HG03457 (cell line): ENCODE results near the gene NEB.
"Not testable (repeated sequence)": the region's sequence is repeated elsewhere in the genome, so short reads cannot be mapped to it uniquely, and the experiment has no call there.

Experiments used
- ATAC-seq: cut with Tn5 transposase; IDR thresholded peaks from one replicate; pipeline ENCODE4 v1.9.1; 2021; ENCODE audit warnings: moderate number of reproducible peaks; ENCODE audit not compliant: unreplicated experiment

The NEB gene

DNA sequence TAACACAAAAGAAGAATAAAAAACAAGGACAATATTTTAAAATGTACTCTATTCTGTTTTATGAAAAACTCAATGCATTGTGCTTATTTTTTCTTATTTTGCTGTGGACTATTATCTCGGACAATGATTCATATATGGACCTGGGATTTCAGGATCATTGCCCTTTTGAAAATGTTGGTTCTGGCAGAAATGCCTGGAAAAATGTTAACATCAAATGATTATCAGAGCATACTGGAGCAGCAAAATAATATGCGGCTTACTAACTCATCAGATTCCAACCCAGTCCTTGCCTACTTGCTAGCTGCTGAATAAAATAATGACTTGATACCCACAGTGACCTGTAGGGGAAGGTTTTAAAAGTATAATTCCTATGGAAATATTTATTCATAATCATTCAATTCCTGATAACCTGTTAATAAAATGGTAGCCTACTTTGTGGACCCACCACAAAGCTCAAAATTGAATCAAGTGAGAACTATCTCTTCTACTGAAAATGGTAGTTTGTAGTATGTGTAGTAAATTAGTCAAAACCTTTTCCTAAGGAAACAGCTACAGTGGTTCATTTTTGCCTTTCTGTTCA, 117.4 kb downstream of the NEB start:
- no peak for ATAC-seq

DNA sequence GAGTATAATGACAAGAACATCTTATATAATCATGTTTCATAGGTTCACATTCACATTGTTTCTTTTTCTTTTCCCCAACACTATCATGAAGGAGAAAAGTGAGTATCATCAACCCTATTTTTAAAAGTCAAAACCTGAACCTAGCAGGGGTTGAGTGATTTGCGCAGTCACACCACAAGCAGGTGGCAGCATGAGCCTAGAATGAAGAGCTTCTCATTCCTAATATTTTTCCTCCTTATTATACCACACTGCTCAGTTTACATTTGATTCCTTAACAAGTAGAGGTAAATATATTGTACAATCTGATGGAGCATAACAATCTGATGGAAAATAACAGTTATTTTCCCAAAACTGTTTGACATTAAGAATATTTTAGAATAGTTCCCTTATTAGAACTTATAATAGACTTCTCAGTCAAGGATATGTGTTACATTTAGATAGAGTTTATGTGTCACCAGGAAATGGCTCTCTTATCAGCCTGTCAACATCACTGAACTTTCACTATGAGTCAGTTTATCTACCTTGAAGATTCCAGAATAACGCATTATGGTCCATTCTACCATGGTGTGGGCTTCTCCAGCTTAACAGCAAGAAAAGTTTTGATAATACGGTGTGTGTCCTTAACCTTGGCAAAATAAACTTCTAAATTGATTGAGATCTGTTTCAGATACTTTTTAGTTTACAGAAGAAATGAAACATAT, 119.5 kb downstream of the NEB start:
- ATAC-seq, result no peak

DNA sequence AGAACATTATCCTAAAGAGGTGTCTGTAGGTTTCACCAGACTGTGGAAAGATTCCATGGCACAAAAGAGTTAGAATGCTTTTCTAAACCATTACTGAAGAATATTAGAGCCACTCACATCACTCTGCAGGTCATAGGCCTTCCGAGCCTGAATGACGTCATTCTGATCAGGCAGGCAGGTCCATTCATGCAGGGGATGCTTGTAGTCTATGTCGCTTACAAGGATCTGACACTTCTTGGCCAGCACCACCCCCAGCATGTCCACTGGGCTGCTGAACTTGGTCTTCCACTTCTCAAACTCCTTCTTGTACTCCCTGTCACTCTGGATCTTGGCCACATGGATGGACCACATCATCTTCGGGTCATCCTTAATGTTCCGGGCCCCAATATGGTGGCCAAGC, 120.1 kb downstream of the NEB start:
- ATAC-seq, result no peak

DNA sequence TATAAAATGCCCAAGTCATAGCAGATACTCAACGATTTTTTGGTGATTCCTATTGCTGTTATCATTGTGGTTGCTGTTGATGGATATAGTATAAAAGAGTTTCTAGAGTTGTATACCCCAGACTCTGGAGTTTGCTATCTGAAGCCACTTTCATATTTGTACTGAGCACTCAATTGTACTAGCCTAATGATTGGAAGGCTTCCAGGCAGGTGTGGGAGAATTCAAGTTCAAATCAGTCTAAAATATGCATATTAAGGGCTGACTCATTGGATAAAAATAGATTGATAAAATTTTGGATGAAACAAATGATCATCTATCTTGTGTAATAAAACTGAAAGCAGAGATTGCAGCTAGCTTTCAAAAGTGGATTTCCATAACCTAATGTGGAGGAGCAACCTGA, 122.9 kb downstream of the NEB start:
- no peak for ATAC-seq

DNA sequence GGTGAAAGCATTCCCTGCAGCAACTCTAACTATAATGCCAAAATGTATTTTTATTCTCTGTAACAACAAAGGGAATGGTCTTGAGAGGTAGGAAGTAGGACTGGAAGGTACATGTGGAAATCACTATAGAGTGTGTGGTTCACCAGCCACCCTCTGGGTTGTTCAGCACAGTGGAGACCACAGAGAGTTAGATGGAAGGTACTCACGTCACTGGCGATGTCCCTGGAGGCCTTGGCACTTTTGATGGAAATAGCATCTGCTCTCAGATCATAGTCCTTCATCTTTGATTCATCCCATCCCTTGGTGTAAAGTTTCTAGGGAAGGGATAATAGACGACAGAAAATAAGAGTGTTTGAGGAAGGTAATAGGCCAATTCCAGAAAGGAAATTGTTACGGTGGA, 124.0 kb downstream of the NEB start:
- no peak for ATAC-seq

DNA sequence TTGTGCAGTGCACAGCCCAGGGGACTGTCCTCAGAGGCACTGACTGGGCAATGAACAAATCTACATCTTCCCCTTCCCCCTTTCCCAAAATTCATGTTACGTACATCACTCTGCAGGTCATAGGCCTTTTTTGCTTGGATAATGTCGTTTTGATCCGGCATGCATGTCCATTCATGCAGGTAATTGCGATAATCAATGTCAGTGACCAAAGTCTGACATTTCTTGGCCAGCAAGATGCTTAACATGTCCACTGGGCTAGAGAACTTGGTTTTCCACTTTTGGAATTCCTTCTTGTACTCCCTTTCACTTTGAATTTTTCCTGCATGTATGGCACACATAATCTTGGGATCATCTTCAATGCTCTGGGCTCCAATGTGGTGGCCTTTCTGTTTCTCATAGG, 124.6 kb downstream of the NEB start:
- ATAC-seq, result no peak

DNA sequence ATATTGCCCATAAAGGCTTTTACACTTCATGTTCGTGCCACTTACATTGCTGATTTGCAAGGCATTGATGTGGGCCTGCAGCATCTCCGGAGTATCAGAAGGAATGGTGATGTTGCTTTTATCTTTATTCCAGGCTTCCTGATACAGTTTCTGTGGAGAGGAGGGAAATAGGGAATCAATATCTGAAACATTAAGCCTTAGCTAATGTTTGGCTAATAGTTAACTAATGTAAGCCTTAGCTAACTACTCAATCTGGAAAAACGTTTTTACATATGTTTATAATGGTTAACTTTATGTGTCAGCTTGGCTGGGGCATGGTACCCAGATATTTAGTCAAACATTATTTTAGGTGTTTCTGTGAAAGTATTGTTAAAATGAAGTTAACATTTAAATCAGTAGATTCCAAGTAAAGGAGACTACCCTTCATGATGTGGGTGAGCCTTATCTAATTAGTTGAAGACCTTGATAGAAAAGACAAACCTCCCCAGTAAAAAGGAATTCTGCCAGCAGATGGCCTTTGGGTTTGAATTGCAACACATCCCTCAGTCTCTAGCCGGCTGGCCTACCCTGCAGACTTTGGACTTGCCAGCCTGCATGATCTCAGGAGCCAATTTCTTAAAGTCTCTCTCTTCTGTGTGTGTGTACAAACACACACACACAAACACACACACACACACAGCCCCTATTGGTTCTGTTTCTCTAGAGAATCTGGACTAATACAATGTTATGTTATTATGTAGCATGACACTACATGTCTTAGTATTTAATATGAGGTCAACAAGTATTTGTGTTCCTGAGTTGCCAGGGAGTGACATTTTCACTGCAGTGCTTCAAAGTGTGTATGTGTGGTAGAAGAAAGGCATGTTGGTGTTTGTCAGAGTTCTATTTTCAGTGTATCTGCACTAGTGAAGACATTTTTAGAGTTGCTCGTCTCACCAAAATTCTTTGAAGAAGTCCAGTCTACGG, 126.5 kb downstream of the NEB start:
- not testable (repeated sequence) for ATAC-seq

DNA sequence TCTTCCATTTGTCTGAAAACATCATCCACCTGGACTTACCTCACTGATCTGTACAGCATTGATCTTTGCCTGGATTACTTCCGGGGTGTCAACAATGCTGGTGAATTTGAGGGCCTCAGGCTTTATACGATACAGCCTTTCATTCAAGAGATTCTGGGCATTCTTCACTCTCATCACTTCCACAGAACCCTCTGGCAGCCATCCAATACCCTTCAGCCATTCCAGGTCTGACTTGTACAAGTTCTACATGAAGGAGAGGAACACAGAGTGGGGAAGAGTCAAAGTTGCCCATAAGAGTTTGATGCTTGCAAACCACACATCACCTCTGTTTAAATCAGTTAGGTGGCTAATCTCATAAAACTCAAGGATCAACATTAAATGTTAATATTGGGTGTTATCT, 130.7 kb downstream of the NEB start:
- ATAC-seq, result not testable (repeated sequence)

DNA sequence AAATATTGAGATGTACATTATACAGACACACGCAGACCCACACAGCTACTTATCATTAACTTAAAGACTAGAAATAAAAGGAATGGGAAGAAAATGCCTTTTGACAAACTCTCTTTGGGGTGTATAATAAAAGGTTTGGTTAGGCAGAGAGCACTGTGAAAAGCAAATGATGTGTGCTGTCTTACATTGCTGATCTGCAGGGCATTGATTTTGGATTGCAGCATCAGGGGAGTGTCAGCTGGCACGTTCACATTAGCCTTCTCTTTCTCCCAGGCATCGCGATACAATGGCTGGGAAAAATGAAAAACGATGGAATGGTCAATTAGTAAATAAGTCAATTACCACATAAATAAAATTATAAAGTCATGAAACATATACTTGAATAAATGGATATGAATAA, 131.9 kb downstream of the NEB start:
- not testable (repeated sequence) for ATAC-seq

DNA sequence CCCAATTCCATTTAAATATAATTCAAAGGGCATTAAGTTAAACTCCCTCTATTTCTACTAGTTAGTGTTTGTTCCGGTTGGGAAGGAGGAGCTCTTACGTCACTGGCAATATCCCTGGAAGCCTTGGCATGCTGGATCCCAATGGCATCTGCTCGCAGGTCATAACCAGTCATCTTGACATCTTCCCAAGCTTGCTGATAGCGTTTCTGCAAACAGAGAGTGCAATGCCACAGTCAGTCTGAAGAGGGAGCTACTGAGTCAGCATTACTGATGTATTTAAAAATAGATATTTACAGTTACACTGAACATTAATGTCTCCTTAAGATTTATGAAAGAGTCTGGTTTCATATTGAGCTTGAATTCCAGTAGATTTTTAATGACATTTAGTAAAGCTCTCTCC, 132.5 kb downstream of the NEB start:
- not testable (repeated sequence) for ATAC-seq

DNA sequence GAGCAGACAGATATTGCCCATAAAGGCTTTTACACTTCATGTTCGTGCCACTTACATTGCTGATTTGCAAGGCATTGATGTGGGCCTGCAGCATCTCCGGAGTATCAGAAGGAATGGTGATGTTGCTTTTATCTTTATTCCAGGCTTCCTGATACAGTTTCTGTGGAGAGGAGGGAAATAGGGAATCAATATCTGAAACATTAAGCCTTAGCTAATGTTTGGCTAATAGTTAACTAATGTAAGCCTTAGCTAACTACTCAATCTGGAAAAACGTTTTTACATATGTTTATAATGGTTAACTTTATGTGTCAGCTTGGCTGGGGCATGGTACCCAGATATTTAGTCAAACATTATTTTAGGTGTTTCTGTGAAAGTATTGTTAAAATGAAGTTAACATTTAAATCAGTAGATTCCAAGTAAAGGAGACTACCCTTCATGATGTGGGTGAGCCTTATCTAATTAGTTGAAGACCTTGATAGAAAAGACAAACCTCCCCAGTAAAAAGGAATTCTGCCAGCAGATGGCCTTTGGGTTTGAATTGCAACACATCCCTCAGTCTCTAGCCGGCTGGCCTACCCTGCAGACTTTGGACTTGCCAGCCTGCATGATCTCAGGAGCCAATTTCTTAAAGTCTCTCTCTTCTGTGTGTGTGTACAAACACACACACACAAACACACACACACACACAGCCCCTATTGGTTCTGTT, 137.2 kb downstream of the NEB start:
- ATAC-seq, result not testable (repeated sequence)

DNA sequence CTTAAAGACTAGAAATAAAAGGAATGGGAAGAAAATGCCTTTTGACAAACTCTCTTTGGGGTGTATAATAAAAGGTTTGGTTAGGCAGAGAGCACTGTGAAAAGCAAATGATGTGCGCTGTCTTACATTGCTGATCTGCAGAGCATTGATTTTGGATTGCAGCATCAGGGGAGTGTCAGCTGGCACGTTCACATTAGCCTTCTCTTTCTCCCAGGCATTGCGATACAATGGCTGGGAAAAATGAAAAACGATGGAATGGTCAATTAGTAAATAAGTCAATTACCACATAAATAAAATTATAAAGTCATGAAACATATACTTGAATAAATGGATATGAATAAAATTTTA, 142.4 kb downstream of the NEB start:
- ATAC-seq, result not testable (repeated sequence)

DNA sequence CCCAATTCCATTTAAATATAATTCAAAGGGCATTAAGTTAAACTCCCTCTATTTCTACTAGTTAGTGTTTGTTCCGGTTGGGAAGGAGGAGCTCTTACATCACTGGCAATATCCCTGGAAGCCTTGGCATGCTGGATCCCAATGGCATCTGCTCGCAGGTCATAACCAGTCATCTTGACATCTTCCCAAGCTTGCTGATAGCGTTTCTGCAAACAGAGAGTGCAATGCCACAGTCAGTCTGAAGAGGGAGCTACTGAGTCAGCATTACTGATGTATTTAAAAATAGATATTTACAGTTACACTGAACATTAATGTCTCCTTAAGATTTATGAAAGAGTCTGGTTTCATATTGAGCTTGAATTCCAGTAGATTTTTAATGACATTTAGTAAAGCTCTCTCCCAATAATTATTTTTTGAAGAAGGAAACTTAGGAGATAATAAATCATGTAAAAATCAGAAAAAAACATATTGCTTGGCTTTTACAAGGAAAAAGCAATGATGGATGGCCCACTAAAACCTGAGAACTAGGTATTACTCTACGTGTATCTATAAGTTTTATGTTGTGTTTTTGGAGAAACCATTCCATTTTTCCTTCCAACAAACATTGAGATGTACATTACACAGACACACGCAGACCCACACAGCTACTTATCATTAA, 142.9 kb downstream of the NEB start:
- not testable (repeated sequence) for ATAC-seq

DNA sequence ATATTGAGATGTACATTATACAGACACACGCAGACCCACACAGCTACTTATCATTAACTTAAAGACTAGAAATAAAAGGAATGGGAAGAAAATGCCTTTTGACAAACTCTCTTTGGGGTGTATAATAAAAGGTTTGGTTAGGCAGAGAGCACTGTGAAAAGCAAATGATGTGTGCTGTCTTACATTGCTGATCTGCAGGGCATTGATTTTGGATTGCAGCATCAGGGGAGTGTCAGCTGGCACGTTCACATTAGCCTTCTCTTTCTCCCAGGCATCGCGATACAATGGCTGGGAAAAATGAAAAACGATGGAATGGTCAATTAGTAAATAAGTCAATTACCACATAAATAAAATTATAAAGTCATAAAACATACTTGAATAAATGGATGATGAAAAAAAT, 153.0 kb downstream of the NEB start:
- not testable (repeated sequence) for ATAC-seq

DNA sequence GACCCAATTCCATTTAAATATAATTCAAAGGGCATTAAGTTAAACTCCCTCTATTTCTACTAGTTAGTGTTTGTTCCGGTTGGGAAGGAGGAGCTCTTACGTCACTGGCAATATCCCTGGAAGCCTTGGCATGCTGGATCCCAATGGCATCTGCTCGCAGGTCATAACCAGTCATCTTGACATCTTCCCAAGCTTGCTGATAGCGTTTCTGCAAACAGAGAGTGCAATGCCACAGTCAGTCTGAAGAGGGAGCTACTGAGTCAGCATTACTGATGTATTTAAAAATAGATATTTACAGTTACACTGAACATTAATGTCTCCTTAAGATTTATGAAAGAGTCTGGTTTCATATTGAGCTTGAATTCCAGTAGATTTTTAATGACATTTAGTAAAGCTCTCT, 153.6 kb downstream of the NEB start:
- not testable (repeated sequence) for ATAC-seq

DNA sequence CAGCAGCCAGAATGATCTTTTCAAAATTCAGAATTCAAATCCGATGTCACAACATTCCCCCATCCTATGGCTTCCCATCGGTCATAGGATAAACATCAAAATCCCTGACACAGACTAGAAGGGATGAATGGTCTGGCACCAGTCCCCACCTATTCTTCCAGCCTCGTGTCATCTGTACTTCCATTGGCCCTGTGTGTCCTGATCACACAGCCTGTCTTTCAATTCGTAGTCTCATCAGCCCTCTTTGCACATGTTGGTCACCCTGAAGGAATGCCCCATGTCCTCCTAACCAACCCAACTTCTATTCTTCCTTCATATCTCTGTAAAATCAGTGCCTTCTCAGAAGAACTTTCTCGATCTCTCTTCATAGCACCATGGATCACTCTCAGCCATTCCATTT, 157.2 kb downstream of the NEB start:
- no peak for ATAC-seq

DNA sequence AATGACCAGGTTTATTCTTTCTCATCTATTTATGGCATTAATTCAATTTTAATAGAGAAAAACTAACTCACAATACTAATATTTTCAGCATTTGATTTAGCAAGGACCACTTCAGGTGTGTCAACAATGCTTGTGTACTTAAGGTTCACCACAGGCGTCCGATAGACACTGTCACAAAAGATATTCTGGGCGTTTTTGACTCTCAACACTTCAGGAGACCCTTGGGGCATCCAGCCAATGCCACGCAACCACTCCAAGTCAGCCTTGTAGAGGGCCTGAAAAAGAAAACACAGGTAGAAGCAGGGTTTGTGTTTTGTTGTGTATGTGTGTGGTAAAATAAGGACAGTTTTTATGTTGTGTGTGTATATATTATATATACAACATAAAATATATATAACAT, 158.2 kb downstream of the NEB start:
- no peak for ATAC-seq

DNA sequence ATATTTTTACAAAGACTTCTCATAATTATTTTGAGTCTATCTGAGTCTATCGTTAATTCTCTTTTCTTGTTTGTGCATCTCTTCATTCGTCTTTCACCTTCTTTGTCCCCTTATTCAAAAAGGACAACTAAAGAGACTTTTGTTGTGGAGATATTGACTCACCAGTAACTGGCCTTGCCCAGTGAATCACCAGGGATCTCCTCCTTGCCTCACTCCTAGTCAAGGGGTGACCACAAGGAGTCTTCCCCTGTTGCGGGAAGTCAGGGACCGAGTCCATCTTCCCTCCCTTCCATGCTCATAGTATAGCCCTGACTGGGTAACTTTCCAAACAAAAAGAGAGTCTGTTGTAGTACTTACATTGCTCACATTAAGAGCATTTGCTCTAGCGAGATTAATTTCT, 158.9 kb downstream of the NEB start:
- no peak for ATAC-seq

DNA sequence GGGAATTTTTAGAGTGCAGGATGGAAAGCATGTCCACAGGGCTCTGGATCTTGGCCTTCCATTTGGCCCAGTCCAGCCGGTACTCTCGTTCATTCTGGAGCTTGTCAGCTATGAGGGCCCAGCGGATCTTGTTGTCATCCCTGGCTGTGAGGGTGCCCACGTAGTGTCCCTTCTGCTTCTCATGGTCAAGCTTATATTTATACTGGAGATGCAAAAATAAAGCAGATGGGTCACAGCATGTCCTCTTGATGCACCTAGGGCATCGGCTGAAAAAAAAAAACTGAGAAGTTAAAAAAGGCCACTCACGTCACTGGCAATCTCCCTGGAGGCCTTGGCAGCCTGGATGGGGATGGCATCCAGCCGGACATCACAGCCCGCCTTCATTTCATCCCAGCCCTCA, 164.1 kb downstream of the NEB start:
- ATAC-seq, result no peak

DNA sequence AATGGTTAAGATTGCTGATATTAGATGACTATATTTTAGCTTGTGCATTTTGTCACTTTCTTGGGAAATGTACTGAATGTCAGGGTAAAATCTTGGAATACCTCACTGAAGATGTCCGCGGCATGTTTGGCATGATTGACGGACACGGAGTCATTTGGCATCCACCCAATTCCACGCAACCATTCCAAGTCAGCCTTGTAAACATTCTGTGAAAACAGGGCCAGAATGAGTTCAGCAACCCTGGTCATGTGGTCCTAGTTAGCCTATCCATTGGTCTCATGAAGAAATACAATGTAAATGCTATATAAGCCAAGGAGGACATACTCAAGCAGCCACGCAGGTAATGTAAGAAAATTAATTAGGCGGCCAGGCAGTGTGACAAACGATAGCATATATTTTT, 165.1 kb downstream of the NEB start:
- ATAC-seq, result no peak

DNA sequence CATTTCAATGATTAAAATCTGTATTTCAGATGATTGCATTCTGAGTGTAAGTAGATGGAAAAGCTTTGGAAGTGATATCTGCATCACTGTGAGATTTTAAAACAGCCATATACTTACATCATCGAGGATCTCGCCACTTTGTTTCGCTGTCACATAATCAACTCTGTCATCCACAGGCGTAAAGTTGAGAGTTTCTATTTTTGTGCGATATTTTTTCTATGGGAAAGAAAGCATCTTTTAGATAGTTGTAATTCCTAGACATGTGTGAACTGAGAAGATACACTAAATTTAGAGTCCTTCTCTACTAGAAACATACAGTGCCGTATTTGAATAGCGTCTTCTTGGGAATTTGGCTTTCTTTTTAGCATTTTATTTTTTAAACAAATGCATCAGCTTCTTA, 165.8 kb downstream of the NEB start:
- no peak for ATAC-seq
